HepG2 (cell line): ENCODE data around the gene MYO19. TPM values are rescaled to one million over a fixed set of nuclear protein-coding genes. Genes with fewer than 3 reads are reported as not detected.
A peak's percentile ranks its signal among the peaks of the same experiment; 100 is the strongest.

Source experiments
- HNRNPH1 ChIP-seq: fragments of 200-400 bp; formaldehyde crosslinking; optimal IDR thresholded peaks from 2 replicates; pipeline ENCODE3; 2017; ENCODE audit warnings: mild to moderate bottlenecking, low read depth, low read length
- HOXA5 ChIP-seq: sonication (generic); formaldehyde crosslinking; IDR thresholded peaks from 2 replicates; pipeline ENCODE4 v1.4.0; 2020; ENCODE audit warnings: missing genetic modification reagents
- KDM6A ChIP-seq: IDR thresholded peaks from 2 replicates; pipeline ENCODE4 v1.6.1; 2016; ENCODE audit warnings: low read depth
- KLF9 ChIP-seq: IDR thresholded peaks from 2 replicates; pipeline ENCODE4 v1.6.1; 2016; ENCODE audit warnings: low read depth
- NFYB ChIP-seq: sonication (generic); formaldehyde crosslinking; IDR thresholded peaks from 2 replicates; pipeline ENCODE4 v1.4.0; 2020; ENCODE audit warnings: missing genetic modification reagents
- POGZ ChIP-seq: sonication (generic); formaldehyde crosslinking; IDR thresholded peaks from 2 replicates; pipeline ENCODE4 v1.4.0; 2020; ENCODE audit warnings: mild to moderate bottlenecking, missing genetic modification reagents
- RNF2 ChIP-seq: fragments of 450-650 bp; conservative IDR thresholded peaks from 2 replicates; pipeline ENCODE4 v1.6.1; 2016; ENCODE audit warnings: low read depth
- SMC3 ChIP-seq: IDR thresholded peaks from 2 replicates; pipeline ENCODE4 v1.6.1; 2011; ENCODE audit warnings: low read length, improper control_type of control experiment
- SRF ChIP-seq: IDR thresholded peaks from 2 replicates; pipeline ENCODE4 v1.6.1; 2011; ENCODE audit warnings: mild to moderate bottlenecking, low read depth, low read length, moderate library complexity
- ZKSCAN1 ChIP-seq: fragments of 150-350 bp; IDR thresholded peaks from 2 replicates; pipeline ENCODE4 v1.6.1; 2014; ENCODE audit warnings: low read length
- ZNF296 ChIP-seq: sonication (generic); formaldehyde crosslinking; conservative IDR thresholded peaks from 2 replicates; pipeline ENCODE4 v1.5.0; 2020; ENCODE audit warnings: mild to moderate bottlenecking, missing genetic modification reagents
- ZNF546 ChIP-seq: sonication (generic); formaldehyde crosslinking; conservative IDR thresholded peaks from 2 replicates; pipeline ENCODE4 v1.8.1; 2023; ENCODE audit warnings: mild to moderate bottlenecking, missing genetic modification reagents
- ZNF773 ChIP-seq: sonication (generic); formaldehyde crosslinking; IDR thresholded peaks from 2 replicates; pipeline ENCODE4 v1.4.0; 2020; ENCODE audit warnings: missing genetic modification reagents, borderline replicate concordance
- ZNF878 ChIP-seq: sonication (generic); formaldehyde crosslinking; IDR thresholded peaks from 2 replicates; pipeline ENCODE4 v1.8.1; 2023; ENCODE audit warnings: mild to moderate bottlenecking, missing genetic modification reagents, moderate library complexity
- polyA plus RNA-seq, 8 experiments: library from polyadenylated mRNA; depleted of rRNA in 3 of 8; stranded (reverse) in 7 of 8; unstranded in 1 of 8; fragments of >200 nt; fragmentation: Illumina TruSeq in 4 of 8; extraction: Trizol in 4 of 8; gene quantifications; 2 replicates each; pipeline versions ENCODE4 v1.2.1 to v1.2.3, GENCODE V29; 2011 to 2016; ENCODE audit warnings: low read depth in 4 of 8, missing spikeins in 1 of 8, mixed read lengths in 1 of 8; ENCODE audit not compliant: insufficient read depth in 1 of 8
- total RNA-seq, 5 experiments: library from RNA; depleted of rRNA; stranded (reverse); fragments of >200 nt; fragmentation: Illumina TruSeq; extraction: Trizol; gene quantifications; 2 replicates each; pipeline ENCODE4 v1.2.3, GENCODE V29; 2016; ENCODE audit warnings: low read depth in 1 of 5
- TF ChIP-seq, protein P1 (sequence below): sonication (generic); formaldehyde crosslinking; IDR thresholded peaks from 2 replicates; pipeline ENCODE4 v1.4.0; 2020; ENCODE audit warnings: mild to moderate bottlenecking, missing genetic modification reagents
- TF ChIP-seq, protein P2 (sequence below): sonication (generic); formaldehyde crosslinking; IDR thresholded peaks from 2 replicates; pipeline ENCODE4 v1.4.0; 2020; ENCODE audit warnings: missing genetic modification reagents, mild to moderate bottlenecking, borderline replicate concordance
- TF ChIP-seq, protein P3 (sequence below): sonication (generic); formaldehyde crosslinking; conservative IDR thresholded peaks from 2 replicates; pipeline ENCODE4 v1.4.0; 2020; ENCODE audit warnings: missing genetic modification reagents
- TF ChIP-seq, protein P4 (sequence below): sonication (generic); formaldehyde crosslinking; IDR thresholded peaks from 2 replicates; pipeline ENCODE4 v1.4.0; 2020; ENCODE audit warnings: missing genetic modification reagents
- TF ChIP-seq, protein P5 (sequence below): sonication (generic); formaldehyde crosslinking; IDR thresholded peaks from 2 replicates; pipeline ENCODE4 v1.9.0; 2021; ENCODE audit warnings: missing genetic modification reagents, mild to moderate bottlenecking, borderline replicate concordance
- TF ChIP-seq, protein P6 (sequence below): sonication (generic); formaldehyde crosslinking; IDR thresholded peaks from 2 replicates; pipeline ENCODE4 v1.4.0; 2020; ENCODE audit warnings: mild to moderate bottlenecking, missing genetic modification reagents

The MYO19 gene
- total and polyA plus RNA-seq, 2 of the 13 experiments (the other 11 are each of a cell fraction or from before 2014, with no cell fraction given), result 75.7 to 82.3 TPM

DNA sequence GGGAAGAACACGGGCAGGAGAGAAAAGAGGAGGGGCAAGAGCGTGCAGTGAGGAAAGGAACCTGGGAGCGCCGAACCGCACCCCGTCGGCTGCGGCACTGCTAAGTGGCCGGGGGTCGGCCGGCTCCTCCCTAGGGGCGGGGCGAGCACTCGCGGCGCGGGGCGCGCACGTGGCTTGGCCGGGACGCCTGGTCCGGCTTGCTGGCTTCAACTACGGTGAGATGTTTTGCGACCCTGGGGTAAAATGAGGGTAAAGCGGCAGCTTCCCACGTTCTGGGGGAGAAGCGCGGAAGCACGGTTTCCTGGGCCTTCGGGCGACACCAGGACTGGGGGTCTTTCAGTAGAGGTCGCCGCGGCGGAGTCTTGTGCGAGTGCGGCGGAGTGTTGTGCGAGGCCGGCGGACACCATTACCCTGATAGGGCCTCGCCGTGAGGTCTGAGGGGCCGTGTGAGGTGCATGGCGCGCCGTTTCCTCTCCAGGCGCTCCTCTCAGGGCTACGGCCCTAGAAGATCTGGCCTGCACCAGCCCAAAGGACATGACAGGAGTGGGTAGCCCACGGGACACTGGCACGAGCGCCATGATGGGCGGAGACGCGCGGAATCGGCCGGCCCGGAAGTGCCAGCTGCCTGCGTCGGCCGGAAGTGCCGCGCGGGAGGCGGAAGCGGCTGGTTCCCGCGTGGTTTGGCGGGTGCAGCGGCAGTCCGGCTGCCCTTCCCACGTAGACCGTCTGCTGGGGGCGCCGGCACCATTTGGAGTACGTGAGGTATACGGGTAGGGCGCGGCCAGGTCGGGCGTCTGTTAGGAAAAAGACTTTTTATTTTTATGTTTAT, at the start of gene MYO19, which contains the start of gene PIGW (continued):
- TF ChIP-seq RNF2 (peak; percentile 93), POGZ (CRISPR knock-in tag) (peak; percentile 83), ZNF773 (CRISPR knock-in tag) (peak; percentile 60; the same call in 1 of the 2 replicates), KDM6A (no peak), ZKSCAN1 (no peak), NFYB (CRISPR knock-in tag) (peak; percentile 48), ZNF296 (no peak), HOXA5 (CRISPR knock-in tag) (peak; percentile 14; the same call in 1 of the 2 replicates), ZNF546 (CRISPR knock-in tag) (peak; percentile 21; the same call in 1 of the 2 replicates), KLF9 (CRISPR knock-in tag) (no peak), HNRNPH1 (no peak), ZNF878 (CRISPR knock-in tag) (no peak; the same call in 1 of the 2 replicates), SRF (no peak), SMC3 (no peak)
- TF ChIP-seq, protein P1, sequence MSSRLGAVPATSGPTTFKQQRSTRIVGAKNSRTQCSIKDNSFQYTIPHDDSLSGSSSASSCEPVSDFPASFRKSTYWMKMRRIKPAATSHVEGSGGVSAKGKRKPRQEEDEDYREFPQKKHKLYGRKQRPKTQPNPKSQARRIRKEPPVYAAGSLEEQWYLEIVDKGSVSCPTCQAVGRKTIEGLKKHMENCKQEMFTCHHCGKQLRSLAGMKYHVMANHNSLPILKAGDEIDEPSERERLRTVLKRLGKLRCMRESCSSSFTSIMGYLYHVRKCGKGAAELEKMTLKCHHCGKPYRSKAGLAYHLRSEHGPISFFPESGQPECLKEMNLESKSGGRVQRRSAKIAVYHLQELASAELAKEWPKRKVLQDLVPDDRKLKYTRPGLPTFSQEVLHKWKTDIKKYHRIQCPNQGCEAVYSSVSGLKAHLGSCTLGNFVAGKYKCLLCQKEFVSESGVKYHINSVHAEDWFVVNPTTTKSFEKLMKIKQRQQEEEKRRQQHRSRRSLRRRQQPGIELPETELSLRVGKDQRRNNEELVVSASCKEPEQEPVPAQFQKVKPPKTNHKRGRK, result no peak
- TF ChIP-seq, protein P2, sequence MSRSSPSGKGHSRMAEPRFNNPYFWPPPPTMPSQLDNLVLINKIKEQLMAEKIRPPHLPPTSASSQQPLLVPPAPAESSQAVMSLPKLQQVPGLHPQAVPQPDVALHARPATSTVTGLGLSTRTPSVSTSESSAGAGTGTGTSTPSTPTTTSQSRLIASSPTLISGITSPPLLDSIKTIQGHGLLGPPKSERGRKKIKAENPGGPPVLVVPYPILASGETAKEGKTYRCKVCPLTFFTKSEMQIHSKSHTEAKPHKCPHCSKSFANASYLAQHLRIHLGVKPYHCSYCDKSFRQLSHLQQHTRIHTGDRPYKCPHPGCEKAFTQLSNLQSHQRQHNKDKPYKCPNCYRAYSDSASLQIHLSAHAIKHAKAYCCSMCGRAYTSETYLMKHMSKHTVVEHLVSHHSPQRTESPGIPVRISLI (CRISPR knock-in tag), result peak; percentile 61; the same call in 1 of the 2 replicates
- TF ChIP-seq, protein P3, sequence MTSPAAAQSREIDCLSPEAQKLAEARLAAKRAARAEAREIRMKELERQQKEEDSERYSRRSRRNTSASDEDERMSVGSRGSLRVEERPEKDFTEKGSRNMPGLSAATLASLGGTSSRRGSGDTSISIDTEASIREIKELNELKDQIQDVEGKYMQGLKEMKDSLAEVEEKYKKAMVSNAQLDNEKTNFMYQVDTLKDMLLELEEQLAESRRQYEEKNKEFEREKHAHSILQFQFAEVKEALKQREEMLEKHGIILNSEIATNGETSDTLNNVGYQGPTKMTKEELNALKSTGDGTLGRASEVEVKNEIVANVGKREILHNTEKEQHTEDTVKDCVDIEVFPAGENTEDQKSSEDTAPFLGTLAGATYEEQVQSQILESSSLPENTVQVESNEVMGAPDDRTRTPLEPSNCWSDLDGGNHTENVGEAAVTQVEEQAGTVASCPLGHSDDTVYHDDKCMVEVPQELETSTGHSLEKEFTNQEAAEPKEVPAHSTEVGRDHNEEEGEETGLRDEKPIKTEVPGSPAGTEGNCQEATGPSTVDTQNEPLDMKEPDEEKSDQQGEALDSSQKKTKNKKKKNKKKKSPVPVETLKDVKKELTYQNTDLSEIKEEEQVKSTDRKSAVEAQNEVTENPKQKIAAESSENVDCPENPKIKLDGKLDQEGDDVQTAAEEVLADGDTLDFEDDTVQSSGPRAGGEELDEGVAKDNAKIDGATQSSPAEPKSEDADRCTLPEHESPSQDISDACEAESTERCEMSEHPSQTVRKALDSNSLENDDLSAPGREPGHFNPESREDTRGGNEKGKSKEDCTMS (CRISPR knock-in tag), result no peak
- TF ChIP-seq, protein P4, sequence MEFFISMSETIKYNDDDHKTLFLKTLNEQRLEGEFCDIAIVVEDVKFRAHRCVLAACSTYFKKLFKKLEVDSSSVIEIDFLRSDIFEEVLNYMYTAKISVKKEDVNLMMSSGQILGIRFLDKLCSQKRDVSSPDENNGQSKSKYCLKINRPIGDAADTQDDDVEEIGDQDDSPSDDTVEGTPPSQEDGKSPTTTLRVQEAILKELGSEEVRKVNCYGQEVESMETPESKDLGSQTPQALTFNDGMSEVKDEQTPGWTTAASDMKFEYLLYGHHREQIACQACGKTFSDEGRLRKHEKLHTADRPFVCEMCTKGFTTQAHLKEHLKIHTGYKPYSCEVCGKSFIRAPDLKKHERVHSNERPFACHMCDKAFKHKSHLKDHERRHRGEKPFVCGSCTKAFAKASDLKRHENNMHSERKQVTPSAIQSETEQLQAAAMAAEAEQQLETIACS (CRISPR knock-in tag), result peak; percentile 64
- TF ChIP-seq, protein P5, sequence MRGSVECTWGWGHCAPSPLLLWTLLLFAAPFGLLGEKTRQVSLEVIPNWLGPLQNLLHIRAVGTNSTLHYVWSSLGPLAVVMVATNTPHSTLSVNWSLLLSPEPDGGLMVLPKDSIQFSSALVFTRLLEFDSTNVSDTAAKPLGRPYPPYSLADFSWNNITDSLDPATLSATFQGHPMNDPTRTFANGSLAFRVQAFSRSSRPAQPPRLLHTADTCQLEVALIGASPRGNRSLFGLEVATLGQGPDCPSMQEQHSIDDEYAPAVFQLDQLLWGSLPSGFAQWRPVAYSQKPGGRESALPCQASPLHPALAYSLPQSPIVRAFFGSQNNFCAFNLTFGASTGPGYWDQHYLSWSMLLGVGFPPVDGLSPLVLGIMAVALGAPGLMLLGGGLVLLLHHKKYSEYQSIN (CRISPR knock-in tag), result no peak
- TF ChIP-seq, protein P6, sequence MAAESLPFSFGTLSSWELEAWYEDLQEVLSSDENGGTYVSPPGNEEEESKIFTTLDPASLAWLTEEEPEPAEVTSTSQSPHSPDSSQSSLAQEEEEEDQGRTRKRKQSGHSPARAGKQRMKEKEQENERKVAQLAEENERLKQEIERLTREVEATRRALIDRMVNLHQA, result no peak
